ENCODE measurements around the gene ENKD1.

The ENKD1 gene

GRCh38 chr16:67653128-67653788 is 13.3 kb downstream of the ENKD1 start:
- peak overlapping the region; percentile 58 for H3K4me3 ChIP-seq (ENCODE audit: low read depth, low read length)
- TF ChIP-seq, protein P1, sequence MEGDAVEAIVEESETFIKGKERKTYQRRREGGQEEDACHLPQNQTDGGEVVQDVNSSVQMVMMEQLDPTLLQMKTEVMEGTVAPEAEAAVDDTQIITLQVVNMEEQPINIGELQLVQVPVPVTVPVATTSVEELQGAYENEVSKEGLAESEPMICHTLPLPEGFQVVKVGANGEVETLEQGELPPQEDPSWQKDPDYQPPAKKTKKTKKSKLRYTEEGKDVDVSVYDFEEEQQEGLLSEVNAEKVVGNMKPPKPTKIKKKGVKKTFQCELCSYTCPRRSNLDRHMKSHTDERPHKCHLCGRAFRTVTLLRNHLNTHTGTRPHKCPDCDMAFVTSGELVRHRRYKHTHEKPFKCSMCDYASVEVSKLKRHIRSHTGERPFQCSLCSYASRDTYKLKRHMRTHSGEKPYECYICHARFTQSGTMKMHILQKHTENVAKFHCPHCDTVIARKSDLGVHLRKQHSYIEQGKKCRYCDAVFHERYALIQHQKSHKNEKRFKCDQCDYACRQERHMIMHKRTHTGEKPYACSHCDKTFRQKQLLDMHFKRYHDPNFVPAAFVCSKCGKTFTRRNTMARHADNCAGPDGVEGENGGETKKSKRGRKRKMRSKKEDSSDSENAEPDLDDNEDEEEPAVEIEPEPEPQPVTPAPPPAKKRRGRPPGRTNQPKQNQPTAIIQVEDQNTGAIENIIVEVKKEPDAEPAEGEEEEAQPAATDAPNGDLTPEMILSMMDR (IDR thresholded peaks at IDR 0.05; ENCODE audit: low read depth, low read length): 0 out of 2 replicates have a peak, but pooled peaks have one; percentile 14

DNA sequence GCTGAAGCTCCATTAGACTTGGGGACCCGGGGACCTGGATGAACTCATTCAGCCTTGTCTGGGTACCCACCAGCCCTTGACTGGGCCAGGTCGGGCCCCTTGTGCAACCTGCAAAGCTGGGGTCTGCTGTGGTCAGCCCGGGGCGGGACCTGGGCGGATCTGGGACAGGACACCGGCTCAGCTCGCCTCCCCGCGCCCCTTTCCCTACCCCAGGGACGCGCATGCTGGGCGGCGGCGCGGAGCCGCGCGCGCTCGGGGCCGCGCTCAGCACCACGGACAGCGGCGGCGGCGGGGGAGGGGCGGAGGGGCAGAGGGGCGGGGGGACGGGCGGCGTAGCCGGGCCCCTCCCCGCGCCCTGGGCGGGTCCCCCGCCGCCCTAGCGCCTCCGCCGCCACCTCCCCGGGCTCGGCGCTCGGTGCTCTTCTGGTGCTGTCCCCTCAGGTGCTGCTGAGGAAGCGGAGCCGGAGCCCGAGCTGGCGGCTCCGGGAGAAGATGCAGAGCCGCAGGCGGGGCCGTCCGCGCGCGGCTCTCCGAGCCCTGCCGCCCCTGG is 13.9 kb downstream of the ENKD1 start:
- peak overlapping the region; percentile 58 for H3K4me3 ChIP-seq (ENCODE audit: low read depth, low read length)
- TF ChIP-seq, protein P1 (IDR thresholded peaks at IDR 0.05; ENCODE audit: low read depth, low read length): no peak

DNA sequence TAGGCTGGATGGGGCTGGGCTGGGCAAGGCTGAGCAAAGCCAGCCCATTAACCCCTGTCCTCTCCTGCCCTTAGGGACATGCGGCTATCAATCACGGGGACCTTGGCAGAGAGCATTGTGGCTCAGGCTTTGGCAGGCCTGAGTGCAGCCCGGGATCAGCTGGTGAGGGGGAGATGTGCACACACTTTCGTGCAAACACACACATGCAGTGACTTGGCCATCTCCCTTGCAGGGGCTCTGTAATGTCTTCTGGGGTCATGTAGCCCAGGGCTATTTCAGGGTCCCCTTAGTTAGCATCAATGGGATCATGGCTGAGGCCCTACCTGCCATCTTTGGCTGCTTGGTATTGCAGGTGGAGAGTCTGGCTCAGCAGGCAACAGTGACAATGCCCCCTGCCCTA is 14.7 kb downstream of the ENKD1 start:
- no peak overlapping the region for H3K4me3 ChIP-seq (ENCODE audit: low read depth, low read length)
- TF ChIP-seq, protein P1 (IDR thresholded peaks at IDR 0.05; ENCODE audit: low read depth, low read length): no peak

DNA sequence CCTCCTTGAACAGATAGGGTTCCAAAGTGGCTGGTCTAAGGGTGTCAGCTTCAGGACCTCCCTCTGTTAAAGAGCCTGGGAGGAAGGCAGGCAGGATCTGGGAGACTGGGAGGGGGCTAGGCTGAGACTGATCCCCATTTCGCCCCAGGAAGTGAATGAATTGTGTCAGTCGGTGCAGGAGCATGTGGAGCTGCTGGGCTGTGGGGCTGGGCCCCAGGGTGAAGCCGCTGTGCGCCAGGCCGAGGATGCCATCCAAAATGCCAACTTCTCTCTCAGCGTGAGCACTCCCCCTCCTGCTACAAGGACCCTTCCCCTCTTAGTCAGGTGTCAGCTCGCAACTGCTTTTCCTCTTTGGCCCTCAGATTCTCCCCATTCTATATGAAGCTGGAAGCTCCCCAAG is 15.5 kb downstream of the ENKD1 start:
- no peak overlapping the region for H3K4me3 ChIP-seq (ENCODE audit: low read depth, low read length)
- TF ChIP-seq, protein P1 (IDR thresholded peaks at IDR 0.05; ENCODE audit: low read depth, low read length): no peak

GRCh38 chr16:67650023-67650422 is 16.5 kb downstream of the ENKD1 start:
- TF ChIP-seq, protein P1 (IDR thresholded peaks at IDR 0.05; ENCODE audit: low read depth, low read length): no peak
- no peak overlapping the region for H3K4me3 ChIP-seq (ENCODE audit: low read depth, low read length)

DNA sequence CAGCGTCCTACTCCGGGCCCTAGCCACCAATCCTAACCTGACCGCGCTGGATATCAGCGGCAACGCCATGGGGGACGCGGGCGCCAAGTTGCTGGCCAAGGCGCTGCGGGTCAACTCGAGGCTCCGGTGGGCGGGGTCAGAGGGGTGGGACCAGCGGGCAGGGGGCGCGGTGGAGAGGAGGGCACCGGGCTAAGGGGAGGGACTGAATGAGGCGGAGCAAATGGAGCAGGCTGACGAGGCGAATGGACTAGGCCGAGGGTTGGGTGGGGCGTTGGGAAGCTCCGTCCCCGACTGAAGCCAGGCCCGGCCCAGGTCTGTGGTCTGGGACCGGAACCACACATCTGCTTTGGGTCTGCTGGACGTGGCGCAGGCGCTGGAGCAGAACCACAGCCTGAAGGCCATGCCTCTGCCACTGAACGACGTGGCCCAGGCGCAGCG is 17.0 kb downstream of the ENKD1 start:
- TF ChIP-seq, protein P1 (IDR thresholded peaks at IDR 0.05; ENCODE audit: low read depth, low read length): no peak
- H3K4me3 ChIP-seq (ENCODE audit: low read depth, low read length): no peak overlapping the region

- H3K4me3 ChIP-seq (ENCODE audit: low read depth, low read length): no peak overlapping the region
- TF ChIP-seq, protein P1 (IDR thresholded peaks at IDR 0.05; ENCODE audit: low read depth, low read length): no peak
These were observed 17.7 kb downstream of the ENKD1 start for GRCh38 chr16:67648764-67649407.

All from WI38 (cell line).